Hepatocyte (in vitro differentiated cells): ENCODE data around the gene SH2D3C.

ENCODE experiments used
- EZH2 ChIP-seq: fragments of 200-600 bp; sonication (generic); IDR thresholded peaks from 2 replicates; pipeline ENCODE4 v1.6.1; 2016; ENCODE audit warnings: antibody characterized with exemption, mild to moderate bottlenecking, borderline replicate concordance
- EZH2phosphoT487 ChIP-seq: fragments of 200-600 bp; sonication (generic); IDR thresholded peaks from one replicate; pipeline ENCODE4 v1.6.1; 2018; ENCODE audit warnings: antibody characterized with exemption, mild to moderate bottlenecking, low read depth, moderate library complexity; ENCODE audit not compliant: unreplicated experiment, severe bottlenecking
- TF ChIP-seq, protein P1 (sequence below): fragments of 200-600 bp; sonication (generic); IDR thresholded peaks from 2 replicates; pipeline ENCODE4 v1.5.1; 2016; ENCODE audit warnings: antibody characterized with exemption, mild to moderate bottlenecking; ENCODE audit not compliant: poor library complexity

DNA sequence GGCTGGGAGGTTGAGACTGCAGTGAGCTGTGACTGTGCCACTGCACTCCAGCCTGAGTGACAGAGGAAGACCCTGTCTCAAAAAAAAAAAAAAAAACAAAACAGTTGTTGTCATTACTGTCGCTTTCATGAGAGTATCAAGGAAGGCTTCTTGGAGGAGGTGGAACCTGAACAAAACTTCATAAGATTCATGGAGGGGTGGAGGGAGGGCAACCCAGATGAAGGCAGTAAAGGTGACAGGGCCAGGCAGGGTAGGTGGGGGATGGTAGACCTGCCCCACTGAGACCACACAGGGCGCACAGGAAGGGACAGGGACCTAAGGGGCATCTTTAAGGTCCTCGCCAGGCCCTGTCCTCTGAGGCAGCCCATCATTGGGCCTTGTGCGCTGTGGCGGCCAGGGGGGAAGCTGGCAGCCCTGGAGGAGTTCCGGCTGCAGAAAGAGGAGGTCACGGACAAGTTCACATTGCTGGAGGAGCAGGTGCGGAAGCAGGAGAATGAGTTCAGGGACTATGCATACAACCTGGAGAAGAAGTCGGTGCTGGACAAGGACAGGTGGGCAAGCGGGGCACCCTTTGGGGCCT is 68.2 kb downstream of the SH2D3C start:
- TF ChIP-seq, protein P1, sequence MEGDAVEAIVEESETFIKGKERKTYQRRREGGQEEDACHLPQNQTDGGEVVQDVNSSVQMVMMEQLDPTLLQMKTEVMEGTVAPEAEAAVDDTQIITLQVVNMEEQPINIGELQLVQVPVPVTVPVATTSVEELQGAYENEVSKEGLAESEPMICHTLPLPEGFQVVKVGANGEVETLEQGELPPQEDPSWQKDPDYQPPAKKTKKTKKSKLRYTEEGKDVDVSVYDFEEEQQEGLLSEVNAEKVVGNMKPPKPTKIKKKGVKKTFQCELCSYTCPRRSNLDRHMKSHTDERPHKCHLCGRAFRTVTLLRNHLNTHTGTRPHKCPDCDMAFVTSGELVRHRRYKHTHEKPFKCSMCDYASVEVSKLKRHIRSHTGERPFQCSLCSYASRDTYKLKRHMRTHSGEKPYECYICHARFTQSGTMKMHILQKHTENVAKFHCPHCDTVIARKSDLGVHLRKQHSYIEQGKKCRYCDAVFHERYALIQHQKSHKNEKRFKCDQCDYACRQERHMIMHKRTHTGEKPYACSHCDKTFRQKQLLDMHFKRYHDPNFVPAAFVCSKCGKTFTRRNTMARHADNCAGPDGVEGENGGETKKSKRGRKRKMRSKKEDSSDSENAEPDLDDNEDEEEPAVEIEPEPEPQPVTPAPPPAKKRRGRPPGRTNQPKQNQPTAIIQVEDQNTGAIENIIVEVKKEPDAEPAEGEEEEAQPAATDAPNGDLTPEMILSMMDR: no peak
- TF ChIP-seq EZH2 (no peak), EZH2phosphoT487 (no peak)
